Immature natural killer cell (primary cell): Measurements from ENCODE around the gene WDFY3. TPM values are rescaled to one million over a fixed set of nuclear protein-coding genes. Genes with fewer than 3 reads are reported as not detected.
"Not testable (repeated sequence)": the region's sequence is repeated elsewhere in the genome, so short reads cannot be mapped to it uniquely, and the experiment has no call there.

Source experiments
- DNase-seq, 3 donors: peaks; one replicate each; pipeline ENCODE4 v3.0.0; 2022; ENCODE audit warnings: mixed read lengths in 1 of 3
- H3K27ac Mint-ChIP-seq, 6 donors: one replicate each; pipeline ENCODE4 v1.8.0; 2020; ENCODE audit warnings: mixed read lengths in 6 of 6, mild to moderate bottlenecking in 5 of 6, inconsistent platforms in 4 of 6, moderate library complexity in 3 of 6
- H3K27me3 Mint-ChIP-seq, 3 donors: one replicate each; pipeline ENCODE4 v1.8.0; 2020 to 2021; ENCODE audit warnings: low read depth in 3 of 3, mild to moderate bottlenecking in 3 of 3, mixed read lengths in 3 of 3, moderate library complexity in 3 of 3, inconsistent platforms in 1 of 3
- H3K36me3 Mint-ChIP-seq, 3 donors: one replicate each; pipeline ENCODE4 v1.8.0; 2020; ENCODE audit warnings: mixed read lengths in 3 of 3, inconsistent platforms in 2 of 3, mild to moderate bottlenecking in 2 of 3
- H3K4me1 Mint-ChIP-seq, 2 donors: one replicate each; pipeline ENCODE4 v1.8.0; 2020; ENCODE audit warnings: inconsistent platforms in 2 of 2, mild to moderate bottlenecking in 2 of 2, mixed read lengths in 2 of 2, moderate library complexity in 1 of 2
- H3K4me3 Mint-ChIP-seq, 5 donors: one replicate each; pipeline ENCODE4 v1.8.0; 2020; ENCODE audit warnings: mild to moderate bottlenecking in 5 of 5, mixed read lengths in 5 of 5, inconsistent platforms in 3 of 5, moderate library complexity in 3 of 5
- H3K9me3 Mint-ChIP-seq, 6 donors: one replicate each; pipeline ENCODE4 v1.8.0; 2020; ENCODE audit warnings: mild to moderate bottlenecking in 6 of 6, mixed read lengths in 6 of 6, inconsistent platforms in 4 of 6, moderate library complexity in 3 of 6
- polyA plus RNA-seq, 3 donors: library from polyadenylated mRNA; unstranded; fragments of 300-500 nt; fragmentation: Illumina TruSeq; gene quantifications; one replicate each; pipeline ENCODE4 v1.2.3, GENCODE V29; 2021

Gene WDFY3
- polyA plus RNA-seq, 3 donors from 2014 or later = 0.02 TPM; not detected in 2

DNA sequence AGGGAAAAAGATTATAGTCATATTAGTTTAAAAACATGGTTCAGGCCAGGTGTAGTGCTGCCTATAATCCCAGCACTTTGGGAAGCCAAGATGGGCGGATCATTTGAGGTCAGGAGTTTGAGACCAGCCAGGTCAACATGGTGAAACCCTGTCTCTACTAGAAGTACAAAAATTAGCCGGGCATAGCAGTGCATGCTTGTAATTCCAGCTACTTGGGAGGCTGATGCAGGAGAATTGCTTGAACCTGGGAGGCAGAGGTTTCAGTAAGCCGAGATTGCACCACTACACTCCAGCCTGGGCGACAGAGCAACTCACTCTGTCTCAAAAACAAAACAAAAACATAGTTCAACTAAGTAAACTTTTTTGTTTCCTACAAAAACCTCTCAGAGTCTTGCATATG, 283.8 kb downstream of the WDFY3 start:
- not testable (repeated sequence) for H3K9me3 Mint-ChIP-seq, H3K27me3 Mint-ChIP-seq, H3K36me3 Mint-ChIP-seq, H3K27ac Mint-ChIP-seq, DNase-seq, H3K4me3 Mint-ChIP-seq, H3K4me1 Mint-ChIP-seq

DNA sequence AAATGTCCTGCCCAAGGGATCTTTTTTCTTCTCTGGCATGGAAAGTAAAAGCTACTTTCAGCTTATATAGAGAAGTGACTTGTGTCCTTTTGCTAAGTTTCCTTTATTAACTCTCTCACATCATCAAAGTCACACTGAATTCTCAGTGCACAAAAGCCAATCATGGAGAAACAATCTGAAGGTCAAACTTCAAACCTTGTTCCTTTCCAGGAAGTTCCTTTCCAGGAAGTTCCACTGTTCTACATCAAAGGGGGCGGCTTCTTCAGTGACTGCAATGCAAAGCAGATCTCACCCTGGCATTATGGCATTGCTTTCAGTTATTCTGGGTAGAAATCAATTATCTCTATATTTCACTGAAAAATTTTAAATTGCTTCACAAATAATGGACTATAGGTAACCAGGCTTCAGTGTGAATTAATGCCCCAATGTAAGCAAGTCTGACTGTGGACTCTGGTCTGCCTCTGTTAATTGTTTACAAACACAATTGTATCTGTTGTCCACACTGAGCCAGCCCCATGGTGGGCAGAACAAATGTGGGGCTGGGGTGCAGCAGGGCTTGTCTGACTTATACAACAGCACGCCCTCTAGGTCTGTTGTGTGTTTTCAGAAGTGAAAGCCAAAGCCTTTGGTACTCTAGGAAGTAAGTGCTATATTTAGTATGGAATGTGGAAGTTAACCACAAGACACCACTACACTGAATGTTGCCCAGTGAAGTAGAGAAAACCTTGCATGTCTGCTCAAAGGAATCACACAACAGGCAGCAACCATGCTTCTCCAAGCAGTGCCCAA, 284.8 kb downstream of the WDFY3 start:
- Mint-ChIP-seq H3K27ac (no peak overlapping the region), H3K36me3 (no peaks in the 10 kb centered on the region), H3K4me3 (no peak overlapping the region), H3K27me3 (peaks cover 0 to 2% (median 0%) of the 10 kb centered on the region in 3 donors), H3K4me1 (peaks cover 0 to 7% of the 10 kb centered on the region in 2 donors), H3K9me3 (peaks cover 0 to 9% (median 2%) of the 10 kb centered on the region in 6 donors)
- DNase-seq = no peak

DNA sequence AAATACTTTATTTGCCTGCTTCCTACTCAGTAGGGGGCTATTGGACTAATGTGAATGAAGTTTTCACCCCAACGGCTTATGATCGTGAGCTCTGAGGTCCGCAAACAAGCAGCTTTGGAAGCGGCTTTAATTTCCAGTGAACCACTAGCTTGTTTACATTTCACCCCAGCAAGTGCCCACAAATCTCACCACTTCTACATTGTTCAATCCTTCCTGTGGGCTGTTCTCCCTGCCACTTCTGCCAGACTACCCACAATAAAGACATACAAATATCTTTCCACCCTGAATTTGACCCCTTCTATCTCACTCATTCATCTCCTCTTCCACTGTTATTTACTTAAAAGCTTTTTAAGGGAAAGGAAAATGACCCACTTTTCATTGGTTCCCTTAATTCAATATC, 285.5 kb downstream of the WDFY3 start:
- peaks cover 0 to 9% (median 2%) of the 10 kb centered on the region in 6 donors for H3K9me3 Mint-ChIP-seq
- no peaks in the 10 kb centered on the region for H3K36me3 Mint-ChIP-seq
- peaks cover 0 to 2% (median 0%) of the 10 kb centered on the region in 3 donors for H3K27me3 Mint-ChIP-seq
- no peak overlapping the region for H3K27ac Mint-ChIP-seq
- DNase-seq = no peak
- H3K4me3 Mint-ChIP-seq = no peak overlapping the region
- peaks cover 0 to 7% of the 10 kb centered on the region in 2 donors for H3K4me1 Mint-ChIP-seq

DNA sequence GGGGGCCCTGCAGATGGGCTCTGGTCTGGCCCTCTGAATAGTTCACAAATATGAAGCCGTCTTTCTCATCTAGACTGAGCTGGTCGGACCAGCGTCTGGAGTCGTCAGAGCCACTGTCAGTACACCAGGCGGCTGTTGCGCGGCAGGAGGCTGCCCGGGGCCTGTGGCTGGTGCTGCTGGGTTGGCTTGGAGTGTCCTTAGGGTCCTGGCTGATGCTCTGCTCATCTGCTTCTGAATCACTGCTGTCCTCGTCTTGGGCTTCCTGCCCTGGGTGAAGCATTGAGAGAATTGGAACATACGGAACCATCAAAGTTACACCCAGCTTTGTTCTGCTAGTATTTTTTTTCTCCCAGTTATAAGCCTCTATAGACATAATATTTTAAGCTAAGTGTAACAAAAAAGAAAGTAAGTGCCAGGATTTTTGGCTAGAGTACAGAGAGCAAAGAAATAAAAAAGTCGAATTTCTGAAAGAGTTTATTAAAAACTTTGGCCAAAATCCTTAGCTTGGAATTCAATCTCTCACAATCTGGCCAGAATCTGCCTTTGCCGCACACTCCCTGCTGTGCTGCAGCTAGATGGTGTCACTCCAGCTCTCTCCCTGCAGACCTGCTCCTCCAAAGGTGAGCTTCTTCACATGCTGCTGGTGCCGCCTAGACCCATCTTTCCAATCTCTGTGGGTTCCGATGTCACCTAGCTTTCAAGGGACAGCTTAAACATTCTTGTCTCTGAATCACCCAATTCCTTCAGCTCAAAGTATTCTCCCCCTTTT, 287.3 kb downstream of the WDFY3 start:
- DNase-seq = no peak
- no peak overlapping the region for H3K4me3 Mint-ChIP-seq
- peaks cover 0 to 7% of the 10 kb centered on the region in 2 donors for H3K4me1 Mint-ChIP-seq
- H3K36me3 Mint-ChIP-seq = no peaks in the 10 kb centered on the region
- H3K9me3 Mint-ChIP-seq = peaks cover 0 to 9% (median 2%) of the 10 kb centered on the region in 6 donors
- peaks cover 0 to 2% (median 2%) of the 10 kb centered on the region in 3 donors for H3K27me3 Mint-ChIP-seq
- H3K27ac Mint-ChIP-seq = no peak overlapping the region

DNA sequence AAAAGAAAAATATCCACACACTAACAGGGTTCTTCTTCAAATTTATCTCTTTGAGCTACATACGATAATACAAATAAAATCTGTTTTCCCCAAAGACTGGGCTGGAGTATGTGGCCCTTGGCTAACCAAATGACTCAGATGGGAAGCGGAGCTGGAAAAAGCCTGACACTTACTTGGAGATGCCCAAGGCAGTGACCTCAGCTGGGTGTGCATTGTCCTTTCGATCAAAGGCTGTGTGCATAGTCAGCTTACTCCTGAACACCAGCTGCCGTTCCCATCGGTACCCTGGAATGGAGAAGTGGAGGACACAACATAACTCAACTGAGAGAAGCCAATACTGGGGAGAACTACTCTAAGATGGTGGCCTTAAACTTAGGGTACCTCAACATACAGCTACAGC, 288.5 kb downstream of the WDFY3 start:
- Mint-ChIP-seq H3K4me1 (peaks cover 0 to 7% of the 10 kb centered on the region in 2 donors), H3K9me3 (peaks cover 0 to 9% (median 0%) of the 10 kb centered on the region in 6 donors), H3K27ac (no peak overlapping the region), H3K36me3 (no peaks in the 10 kb centered on the region), H3K27me3 (peaks cover 0 to 3% (median 0%) of the 10 kb centered on the region in 3 donors), H3K4me3 (no peak overlapping the region)
- DNase-seq = no peak

DNA sequence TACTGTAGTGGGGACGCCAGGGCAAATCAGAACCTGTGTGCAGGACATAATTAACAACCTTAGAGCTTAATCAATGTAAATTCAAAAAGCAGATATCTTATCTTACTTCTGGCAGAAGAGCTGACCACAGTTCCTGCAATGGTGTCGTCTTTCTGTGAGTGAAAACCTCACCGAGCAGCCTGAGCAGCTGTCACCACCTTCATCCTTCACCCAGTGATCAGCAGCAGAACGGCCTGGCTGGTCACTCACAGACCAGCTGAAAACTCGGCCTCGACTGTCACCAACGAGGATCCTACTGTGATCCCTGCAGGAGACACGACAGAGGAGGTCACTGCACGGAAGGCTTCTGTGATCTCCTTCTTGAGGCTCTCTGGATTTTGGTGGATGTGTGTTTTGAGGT, 289.4 kb downstream of the WDFY3 start:
- H3K27me3 Mint-ChIP-seq = peaks cover 0 to 3% (median 2%) of the 10 kb centered on the region in 3 donors
- no peaks in the 10 kb centered on the region for H3K36me3 Mint-ChIP-seq
- H3K9me3 Mint-ChIP-seq = peaks cover 0 to 14% (median 0%) of the 10 kb centered on the region in 6 donors
- no peak overlapping the region for H3K27ac Mint-ChIP-seq
- no peak overlapping the region for H3K4me3 Mint-ChIP-seq
- peaks cover 0 to 7% of the 10 kb centered on the region in 2 donors for H3K4me1 Mint-ChIP-seq
- no peak for DNase-seq

DNA sequence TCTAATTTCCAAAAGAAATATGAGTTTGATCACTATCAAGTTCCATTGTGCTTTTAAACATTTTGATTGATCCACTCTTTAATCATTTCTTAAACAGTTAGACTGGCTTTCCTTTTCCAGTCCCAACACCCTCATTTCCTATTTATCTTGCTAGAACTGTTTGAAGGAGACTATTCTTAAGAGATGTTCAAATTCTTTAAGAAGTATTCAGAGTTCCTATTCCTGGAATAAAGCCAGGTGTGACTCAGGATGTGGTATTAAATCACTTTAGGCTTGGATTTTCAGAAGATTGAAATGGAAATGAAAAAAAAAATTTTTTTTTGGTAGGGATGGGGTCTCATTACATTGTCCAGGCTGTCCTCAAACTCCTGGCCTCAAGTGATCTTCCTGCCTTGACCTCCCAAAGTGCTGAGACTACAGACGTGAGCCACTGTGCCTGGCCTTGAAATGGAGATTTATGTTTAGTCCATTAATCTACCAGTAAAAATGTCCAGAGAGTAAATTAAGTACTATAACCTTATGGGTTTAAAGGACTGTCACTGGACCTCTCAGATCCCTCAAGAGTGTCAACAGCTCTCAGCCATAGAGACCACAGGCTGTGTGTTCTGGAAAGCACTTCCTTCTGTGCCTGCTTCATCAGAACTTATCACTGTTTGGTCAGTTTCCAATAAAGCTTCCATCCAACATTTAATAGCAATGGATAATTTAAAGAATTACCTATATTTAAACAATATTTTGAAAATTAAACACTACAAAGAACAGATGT, 292.8 kb downstream of the WDFY3 start:
- no peak overlapping the region for H3K27ac Mint-ChIP-seq
- peaks cover 0 to 3% (median 2%) of the 10 kb centered on the region in 3 donors for H3K27me3 Mint-ChIP-seq
- no peak for DNase-seq
- no peaks in the 10 kb centered on the region for H3K4me1 Mint-ChIP-seq
- no peak overlapping the region for H3K4me3 Mint-ChIP-seq
- H3K36me3 Mint-ChIP-seq = no peaks in the 10 kb centered on the region
- peaks cover 0 to 12% (median 3%) of the 10 kb centered on the region in 6 donors for H3K9me3 Mint-ChIP-seq

DNA sequence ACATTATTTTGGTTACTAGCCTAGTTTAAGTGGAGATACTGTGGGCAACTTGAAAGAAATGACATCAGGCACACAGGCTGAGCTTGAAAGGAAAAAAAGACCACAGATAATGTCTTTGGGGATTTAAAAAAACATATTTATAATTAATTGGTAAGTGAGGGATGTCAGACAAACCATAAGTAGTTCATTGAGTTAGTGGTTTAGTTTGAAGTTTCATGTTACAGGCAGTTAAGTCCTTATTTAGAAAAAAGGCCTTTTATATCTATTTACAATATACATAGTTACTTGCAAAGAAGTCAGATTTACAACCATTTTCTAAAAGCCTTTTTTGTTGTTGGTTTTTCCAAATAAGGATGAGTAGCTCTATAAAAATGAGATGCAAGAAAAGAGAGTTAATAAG, 294.3 kb downstream of the WDFY3 start:
- H3K4me1 Mint-ChIP-seq = no peaks in the 10 kb centered on the region
- H3K36me3 Mint-ChIP-seq = no peaks in the 10 kb centered on the region
- peaks cover 0 to 12% (median 4%) of the 10 kb centered on the region in 6 donors for H3K9me3 Mint-ChIP-seq
- no peak for DNase-seq
- H3K27ac Mint-ChIP-seq = no peak overlapping the region
- peaks cover 0 to 3% (median 2%) of the 10 kb centered on the region in 3 donors for H3K27me3 Mint-ChIP-seq
- no peak overlapping the region for H3K4me3 Mint-ChIP-seq

DNA sequence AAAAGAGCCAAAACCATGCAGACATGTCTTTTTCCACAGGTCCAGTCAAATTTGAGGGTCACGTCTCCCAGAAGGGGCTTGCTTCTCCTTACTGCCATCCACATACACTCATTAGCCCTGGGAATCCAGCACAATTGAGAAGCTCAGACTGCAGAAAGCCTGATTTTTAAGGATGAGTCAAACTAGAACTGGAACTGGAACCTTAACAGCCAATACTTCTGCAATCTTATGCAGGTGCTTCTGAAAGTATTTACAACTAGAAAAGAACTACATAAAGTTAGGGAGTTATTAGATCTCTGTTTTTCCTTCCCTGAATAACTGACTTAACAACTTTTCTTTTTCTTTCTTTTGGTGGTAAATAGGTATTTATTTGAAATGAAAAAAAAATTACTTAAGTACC, 297.3 kb downstream of the WDFY3 start:
- H3K4me1 Mint-ChIP-seq = no peaks in the 10 kb centered on the region

DNA sequence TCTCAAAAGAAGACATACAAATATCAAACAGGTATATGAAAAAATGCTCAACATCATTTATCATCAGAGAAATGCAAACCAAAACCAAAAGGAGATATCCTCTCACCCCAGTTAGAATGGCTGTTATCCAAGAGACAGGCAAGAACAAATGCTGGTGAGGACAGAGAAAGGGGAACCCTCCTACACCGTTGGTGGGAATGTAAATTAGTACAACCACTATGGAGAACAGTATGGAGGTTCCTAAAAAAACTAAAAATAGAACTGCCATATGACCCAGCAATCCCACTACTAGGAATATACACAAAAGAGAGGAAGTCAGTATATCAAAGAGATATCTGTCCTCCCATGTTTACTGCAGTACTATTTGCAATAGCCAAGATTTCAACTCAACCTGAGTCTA, 300.1 kb downstream of the WDFY3 start:
- no peaks in the 10 kb centered on the region for H3K36me3 Mint-ChIP-seq
- peaks cover 6 to 17% (median 11%) of the 10 kb centered on the region in 6 donors for H3K9me3 Mint-ChIP-seq
- no peak overlapping the region for H3K4me3 Mint-ChIP-seq
- H3K27ac Mint-ChIP-seq = no peak overlapping the region
- DNase-seq = no peak
- H3K27me3 Mint-ChIP-seq = peaks cover 0 to 1% (median 0%) of the 10 kb centered on the region in 3 donors
- H3K4me1 Mint-ChIP-seq = no peaks in the 10 kb centered on the region

More for the DNA sequence above, 297.3 kb downstream of the WDFY3 start:
- no peak for DNase-seq
- no peak overlapping the region for H3K4me3 Mint-ChIP-seq
- peaks cover 6 to 22% (median 12%) of the 10 kb centered on the region in 6 donors for H3K9me3 Mint-ChIP-seq
- H3K27ac Mint-ChIP-seq = no peak overlapping the region
- H3K27me3 Mint-ChIP-seq = peaks cover 1 to 2% (median 2%) of the 10 kb centered on the region in 3 donors
- no peaks in the 10 kb centered on the region for H3K36me3 Mint-ChIP-seq

DNA sequence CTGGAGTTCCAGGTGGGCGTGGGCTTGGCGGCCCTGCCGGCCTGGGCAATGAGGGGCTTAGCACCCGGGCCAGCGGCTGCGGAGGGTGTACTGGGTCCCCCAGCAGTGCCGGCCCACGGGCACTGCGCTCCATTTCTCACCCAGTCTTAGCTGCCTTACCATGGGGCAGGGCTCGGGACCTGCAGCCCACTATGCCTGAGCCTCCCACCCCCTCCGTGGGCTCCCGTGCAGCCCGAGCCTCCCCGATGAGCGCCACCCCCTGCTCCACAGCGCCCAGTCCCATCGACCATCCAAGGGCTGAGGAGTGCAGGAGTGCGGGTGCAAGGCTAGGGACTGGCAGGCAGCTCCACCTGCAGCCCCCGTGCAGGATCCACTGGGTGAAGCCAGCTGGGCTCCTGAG, 301.7 kb downstream of the WDFY3 start:
- DNase-seq, H3K27ac Mint-ChIP-seq, H3K36me3 Mint-ChIP-seq, H3K27me3 Mint-ChIP-seq, H3K4me1 Mint-ChIP-seq, H3K4me3 Mint-ChIP-seq: not testable (repeated sequence)
- peaks cover 5 to 17% (median 10%) of the 10 kb centered on the region in 6 donors for H3K9me3 Mint-ChIP-seq

DNA sequence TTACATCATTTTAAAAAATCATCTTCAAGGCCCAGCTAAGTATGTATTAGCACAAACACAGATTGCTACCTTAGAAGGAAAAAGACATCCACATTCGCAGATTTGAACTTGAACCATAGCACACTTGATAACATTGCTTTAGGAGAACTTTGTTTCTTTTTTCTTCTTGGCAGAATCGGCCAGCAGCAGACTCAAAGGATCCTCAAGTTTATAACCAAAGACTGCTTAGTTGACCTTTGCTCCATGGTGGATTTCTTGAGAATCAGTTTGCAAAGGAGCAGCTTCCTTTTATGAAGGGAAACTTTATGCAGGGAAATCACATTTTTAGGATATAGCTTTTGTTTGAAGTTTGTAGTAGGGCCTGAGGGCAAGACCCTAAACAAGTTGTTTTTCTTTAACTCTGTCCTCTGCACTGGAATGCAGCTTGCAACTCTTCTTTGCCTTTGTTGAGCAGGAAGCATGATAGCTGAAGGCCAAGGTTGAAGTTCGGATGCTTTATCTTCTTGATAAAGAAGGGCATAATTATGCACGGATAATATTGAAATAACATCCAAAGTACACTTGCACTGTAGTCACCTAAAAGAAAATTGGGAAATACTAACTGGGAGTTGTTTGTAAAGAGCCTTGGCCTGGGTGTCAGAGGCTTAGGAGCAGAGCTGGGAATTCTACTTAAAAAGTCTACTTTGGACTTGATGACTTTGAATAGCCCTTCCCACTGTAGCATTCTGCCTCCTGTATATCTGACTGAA, 305.1 kb downstream of the WDFY3 start:
- no peak overlapping the region for H3K27ac Mint-ChIP-seq
- no peak overlapping the region for H3K4me3 Mint-ChIP-seq
- H3K4me1 Mint-ChIP-seq = no peaks in the 10 kb centered on the region
- H3K36me3 Mint-ChIP-seq = no peaks in the 10 kb centered on the region
- H3K27me3 Mint-ChIP-seq = peaks cover 0 to 2% (median 1%) of the 10 kb centered on the region in 3 donors
- peaks cover 0 to 15% (median 11%) of the 10 kb centered on the region in 6 donors for H3K9me3 Mint-ChIP-seq
- no peak for DNase-seq

DNA sequence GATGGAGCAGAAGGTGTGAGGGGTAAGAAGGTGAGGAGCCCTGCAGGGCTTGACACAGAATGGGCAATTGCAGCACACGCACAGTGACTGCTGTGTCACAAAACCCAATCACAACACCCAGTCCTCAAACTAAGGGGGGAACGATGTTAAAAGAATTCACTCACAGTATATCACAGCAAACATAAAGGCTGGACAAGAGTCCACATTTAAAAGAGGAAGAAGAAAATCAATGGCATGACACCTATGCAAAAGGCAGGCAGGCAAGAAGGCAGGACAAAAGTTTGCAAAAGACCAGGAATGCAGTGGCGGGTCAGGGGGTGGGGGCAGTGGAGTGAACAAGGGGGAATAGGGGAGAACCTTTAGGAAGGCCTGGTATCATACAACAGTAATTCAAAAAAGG, 305.9 kb downstream of the WDFY3 start:
- peaks cover 0 to 12% (median 10%) of the 10 kb centered on the region in 6 donors for H3K9me3 Mint-ChIP-seq
- no peak overlapping the region for H3K4me3 Mint-ChIP-seq
- no peaks in the 10 kb centered on the region for H3K4me1 Mint-ChIP-seq
- no peaks in the 10 kb centered on the region for H3K36me3 Mint-ChIP-seq
- H3K27me3 Mint-ChIP-seq = peaks cover 0 to 2% (median 0%) of the 10 kb centered on the region in 3 donors
- no peak overlapping the region for H3K27ac Mint-ChIP-seq
- DNase-seq = no peak
